Measurements from ENCODE around the gene POU2AF1.
A peak's percentile ranks its signal among the peaks of the same experiment; 100 is the strongest.

Gene POU2AF1

GRCh38 chr11:111366560-111367410, 12.3 kb downstream of the POU2AF1 start:
- ChIA-PET CTCF (no interaction called here), POLR2A (ENCODE audit: low non-redundant PET) (no interaction called here)
- no peak for TF ChIP-seq CTCF (conservative IDR thresholded peaks at IDR 0.05; ENCODE audit: low read depth)
- no peak for DNase-seq (ENCODE audit: low spot score)
- peak overlapping the region; percentile 62 for H3K27ac ChIP-seq

- POLR2A ChIA-PET (ENCODE audit: low non-redundant PET): no interaction called here
- H3K27ac ChIP-seq: no peak overlapping the region
- TF ChIP-seq CTCF (conservative IDR thresholded peaks at IDR 0.05; ENCODE audit: low read depth): no peak
- DNase-seq (ENCODE audit: low spot score): no peak
- CTCF ChIA-PET: no interaction called here
Measured at GRCh38 chr11:111365722-111366559, 13.1 kb downstream of the POU2AF1 start.

GRCh38 chr11:111364503-111364902, 14.6 kb downstream of the POU2AF1 start:
- POLR2A ChIA-PET (ENCODE audit: low non-redundant PET): no interaction called here
- CTCF ChIA-PET: no interaction called here
- no peak for DNase-seq (ENCODE audit: low spot score)
- no peak for TF ChIP-seq CTCF (conservative IDR thresholded peaks at IDR 0.05; ENCODE audit: low read depth)
- H3K27ac ChIP-seq: no peak overlapping the region

- CTCF ChIA-PET: interaction anchor here (0.9 kb wide), 1 partner anchor 65 kb away, joined by 4 read pairs; the partner anchor contains the start of gene POU2AF3
- DNase-seq (ENCODE audit: low spot score): no peak
- POLR2A ChIA-PET (ENCODE audit: low non-redundant PET): no interaction called here
- no peak overlapping the region for H3K27ac ChIP-seq
- TF ChIP-seq CTCF (conservative IDR thresholded peaks at IDR 0.05; ENCODE audit: low read depth): no peak
Measured at GRCh38 chr11:111363985-111364384, 15.1 kb downstream of the POU2AF1 start.

GRCh38 chr11:111362887-111363411, 16.1 kb downstream of the POU2AF1 start:
- ChIA-PET POLR2A (ENCODE audit: low non-redundant PET) (no interaction called here), CTCF (interaction anchor here (0.9 kb wide), 2 partner anchors 37 to 64 kb away, joined by 3 to 4 read pairs; partner anchors contain the start of gene POU2AF3)
- TF ChIP-seq CTCF (conservative IDR thresholded peaks at IDR 0.05; ENCODE audit: low read depth): no peak
- no peak overlapping the region for H3K27ac ChIP-seq
- no peak for DNase-seq (ENCODE audit: low spot score)

- CTCF ChIA-PET: interaction anchor here (0.8 kb wide), 1 partner anchor 58 kb away, joined by 3 read pairs; no protein-coding TSS in a partner anchor
- H3K27ac ChIP-seq: no peak overlapping the region
- POLR2A ChIA-PET (ENCODE audit: low non-redundant PET): no interaction called here
- DNase-seq (ENCODE audit: low spot score): no peak
- no peak for TF ChIP-seq CTCF (conservative IDR thresholded peaks at IDR 0.05; ENCODE audit: low read depth)
Measured at GRCh38 chr11:111361874-111362273, 17.2 kb downstream of the POU2AF1 start.

Data from RWPE1 (cell line).